NCI-H2227 treated with DMSO at 0.1 percent for 48 hours (cell line): ENCODE measurements around the gene CSMD2.

Experiments used
- DNase-seq: peaks from one replicate; lab custom pipeline; 2025; lab: John Stamatoyannopoulos, UW

Gene CSMD2

DNA sequence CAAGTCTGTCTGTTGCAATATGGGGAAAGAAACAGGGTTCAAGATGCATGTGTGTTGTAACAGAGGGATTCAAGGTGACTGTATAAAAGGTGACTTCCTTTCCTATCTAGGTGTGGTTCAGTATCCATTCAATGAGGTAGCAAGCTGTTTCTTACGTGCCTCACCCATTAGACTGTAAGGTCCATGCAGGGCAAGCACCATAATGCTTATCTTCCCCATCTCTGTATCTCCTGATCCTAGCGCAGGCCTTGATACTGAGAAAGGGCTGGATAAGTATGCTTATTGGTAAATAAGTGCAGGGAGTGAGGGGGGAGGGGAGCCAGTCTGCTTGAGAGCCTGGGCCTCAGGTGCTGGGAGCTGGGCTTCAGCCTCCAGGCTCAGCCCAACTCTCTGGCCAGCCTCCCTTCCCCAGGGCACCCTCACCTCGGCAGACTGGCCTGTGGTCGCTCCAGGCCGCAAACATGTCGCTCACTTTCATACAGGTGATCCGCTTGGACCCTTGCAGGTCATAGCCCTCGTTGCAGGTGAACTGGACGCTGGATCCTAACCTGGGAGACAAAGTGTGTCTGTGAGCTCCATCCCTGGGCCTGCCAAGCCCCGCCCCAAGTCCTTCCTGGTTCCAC lies 345.6 kb downstream of the CSMD2 start:
- no peak for DNase-seq

DNA sequence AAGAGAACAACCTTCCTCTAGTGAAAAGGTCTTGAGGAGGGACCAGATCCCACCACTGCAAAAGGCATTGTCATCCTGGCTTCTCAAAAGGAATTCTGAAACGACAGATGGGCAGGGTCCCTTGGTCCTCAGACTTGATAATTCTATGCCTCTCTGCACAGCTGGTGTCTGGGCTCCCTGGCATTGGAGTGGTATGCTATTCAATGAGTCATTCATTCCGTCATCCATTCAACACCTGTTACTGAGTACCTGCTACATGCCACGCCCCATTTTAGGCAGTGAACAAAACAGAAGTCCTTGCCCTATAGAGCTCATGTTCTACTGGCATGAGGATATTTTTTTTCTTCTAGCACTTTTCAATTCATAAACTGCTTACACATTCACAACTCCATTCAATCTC lies 347.0 kb downstream of the CSMD2 start:
- DNase-seq = no peak

DNA sequence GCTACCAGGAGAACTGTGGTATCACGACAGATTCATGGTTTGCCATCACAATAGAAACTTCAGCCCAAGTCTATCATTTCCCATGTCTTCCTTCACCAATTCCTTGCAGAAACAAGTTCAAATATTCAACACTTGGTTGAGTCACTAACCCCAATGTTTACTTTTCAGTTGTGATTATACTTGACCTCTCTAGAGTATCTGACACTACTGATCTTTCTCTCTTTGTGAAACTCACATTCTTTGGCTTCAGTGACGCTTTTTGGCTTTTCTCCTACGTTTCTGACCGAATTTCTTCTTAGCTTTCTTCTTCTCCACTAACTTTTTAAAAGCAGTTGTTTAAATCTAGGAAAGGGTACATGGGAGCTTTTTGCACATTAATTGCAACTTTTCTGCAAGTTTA lies 350.0 kb downstream of the CSMD2 start:
- no peak for DNase-seq

DNA sequence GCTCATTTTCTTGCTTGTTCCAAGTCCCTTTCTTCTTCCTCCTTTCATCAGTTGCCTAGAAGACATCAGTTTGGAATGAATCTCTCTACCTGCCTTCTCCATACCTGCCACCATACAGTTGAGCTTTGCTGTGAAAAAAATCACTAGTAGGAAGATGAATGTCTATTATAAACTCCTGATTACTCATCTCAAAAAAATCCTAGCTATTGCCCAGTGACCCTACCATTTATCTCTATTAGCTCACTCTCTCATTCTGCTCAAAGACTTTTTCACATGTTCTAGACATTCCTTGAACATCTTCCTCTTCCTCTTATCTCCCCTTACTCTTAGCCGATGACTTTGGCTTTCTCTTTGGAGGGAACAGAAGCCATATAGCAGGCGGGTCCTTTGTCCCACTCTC lies 350.9 kb downstream of the CSMD2 start:
- no peak for DNase-seq

DNA sequence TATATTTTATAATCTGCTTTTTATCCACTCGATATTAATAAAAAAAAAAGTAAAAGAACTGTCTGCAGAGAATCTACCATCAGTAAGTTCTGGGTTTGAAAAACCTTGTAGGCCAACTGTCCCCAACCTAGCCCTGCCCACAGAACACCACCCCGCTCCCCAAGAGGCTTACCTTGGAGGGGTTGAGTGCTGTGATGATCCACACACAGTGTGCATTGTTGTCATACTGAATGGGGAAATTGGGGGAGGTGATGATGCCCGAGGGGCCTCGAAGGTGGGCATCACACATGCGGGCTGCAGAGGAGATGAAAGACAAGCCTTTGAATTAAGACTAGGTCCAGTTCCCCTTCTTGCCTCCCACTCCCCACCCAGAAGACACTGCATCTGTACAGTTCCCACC lies 354.5 kb downstream of the CSMD2 start:
- no peak for DNase-seq

DNA sequence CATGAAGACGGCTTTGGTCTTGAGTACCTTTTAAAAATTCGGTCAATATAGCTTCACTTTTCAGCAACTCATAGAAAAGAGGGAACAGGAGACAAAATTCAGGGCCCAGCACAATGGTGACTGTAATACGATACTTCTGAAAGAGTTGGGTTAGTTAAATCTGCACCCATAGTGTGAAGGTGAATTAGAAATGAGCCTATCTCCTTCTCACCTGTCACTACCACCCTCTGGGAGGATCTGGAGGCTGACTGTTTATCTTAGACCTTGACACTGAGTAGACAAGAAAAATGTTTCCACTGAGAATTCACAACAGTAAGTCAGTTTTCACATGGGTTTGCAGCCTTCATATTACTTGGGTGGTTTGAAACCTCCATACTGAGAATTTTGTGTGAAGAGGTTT lies 359.0 kb downstream of the CSMD2 start:
- no peak for DNase-seq

DNA sequence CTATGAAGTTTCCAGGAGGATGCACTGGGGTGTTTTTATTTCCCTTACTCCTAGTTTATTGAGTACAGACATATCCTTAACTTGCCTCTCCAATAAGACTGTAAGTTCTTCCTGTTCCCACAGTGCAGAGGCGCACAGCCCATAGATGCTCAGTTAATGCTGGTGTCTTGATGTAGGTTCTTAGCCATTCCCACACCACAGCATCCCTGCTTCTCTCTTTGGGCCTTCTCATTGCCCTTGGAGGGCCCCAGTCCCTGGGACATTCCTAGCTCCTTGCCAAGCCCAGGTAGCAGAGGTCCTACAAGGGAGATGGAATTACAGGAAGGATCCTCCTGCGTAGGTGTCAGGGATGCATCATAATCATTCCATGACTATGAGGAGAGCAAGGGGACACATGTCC lies 362.8 kb downstream of the CSMD2 start:
- no peak for DNase-seq

DNA sequence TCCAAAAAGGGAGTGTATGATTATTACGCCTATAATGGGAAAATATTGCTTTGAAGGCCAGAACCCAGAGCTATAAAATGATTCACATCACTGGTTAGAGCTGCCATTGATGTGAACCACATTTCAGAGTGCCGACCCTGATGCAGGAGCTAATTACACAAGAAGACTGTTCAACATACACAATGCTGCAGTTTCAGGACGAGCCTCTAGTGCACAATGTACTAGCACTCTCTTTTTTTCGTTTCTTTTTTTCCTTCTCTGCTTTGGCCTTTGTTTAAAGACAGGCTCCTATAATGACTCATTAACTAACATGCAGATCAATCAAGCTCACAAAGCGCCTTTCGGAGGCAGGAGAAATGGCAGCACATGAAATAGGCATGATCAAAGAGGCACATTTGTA lies 367.2 kb downstream of the CSMD2 start:
- no peak for DNase-seq

DNA sequence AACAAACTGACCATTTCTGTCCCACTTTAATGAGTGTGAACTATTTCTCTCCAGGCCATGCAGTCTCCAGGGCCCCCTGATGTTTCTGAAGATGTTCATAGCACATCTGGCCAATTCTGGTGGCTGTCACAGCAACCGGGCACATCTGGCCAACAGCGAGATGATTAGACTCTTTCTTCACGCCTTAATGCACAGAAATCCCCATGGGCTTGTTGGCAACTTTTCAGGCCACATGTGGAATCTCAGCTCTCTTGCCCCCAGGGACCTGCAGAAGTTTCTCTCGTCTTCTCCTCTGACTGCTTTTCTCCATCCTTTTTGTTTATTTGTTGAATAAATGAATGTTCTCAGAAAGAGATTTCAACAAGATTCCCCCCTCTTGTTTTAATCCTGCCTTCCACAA lies 372.4 kb downstream of the CSMD2 start:
- DNase-seq = no peak

DNA sequence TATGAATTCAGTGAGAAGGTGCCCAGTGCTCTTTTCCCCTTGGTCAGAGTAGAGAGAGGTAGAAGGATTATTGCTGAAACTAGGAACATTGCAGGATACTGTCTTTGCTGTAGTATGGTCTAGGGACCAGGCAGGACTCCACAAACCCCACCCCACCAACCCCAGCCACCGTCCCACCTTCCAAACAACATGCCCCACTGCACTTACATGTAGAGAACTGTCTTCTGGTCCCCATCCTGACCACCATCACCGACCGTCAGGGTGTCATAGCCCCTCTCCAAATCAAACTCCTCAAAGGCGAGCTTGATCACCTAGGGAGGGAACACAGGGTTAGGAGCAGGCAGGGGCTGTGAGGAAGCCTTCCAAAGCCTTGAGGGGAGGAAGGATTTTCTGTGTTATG lies 372.8 kb downstream of the CSMD2 start:
- no peak for DNase-seq

DNA sequence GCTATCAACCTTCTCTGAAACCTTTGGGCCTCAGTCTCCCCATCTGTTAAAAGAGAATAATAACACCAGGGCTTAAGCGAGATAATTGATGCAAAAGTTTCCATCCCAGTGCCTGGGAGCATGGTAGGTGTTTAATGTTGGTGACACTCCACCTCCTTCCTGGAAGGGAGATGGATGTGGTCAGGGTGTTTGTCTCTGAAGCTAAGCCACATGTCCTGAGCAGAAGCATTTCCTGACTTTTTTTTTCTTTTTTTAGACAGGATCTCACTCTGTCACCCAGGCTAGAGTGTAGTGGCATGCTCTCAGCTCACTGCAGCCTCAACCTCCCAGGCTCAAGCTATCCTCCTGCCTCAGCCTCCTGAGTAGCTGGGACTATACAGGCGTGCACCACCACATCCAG lies 373.8 kb downstream of the CSMD2 start:
- no peak for DNase-seq

DNA sequence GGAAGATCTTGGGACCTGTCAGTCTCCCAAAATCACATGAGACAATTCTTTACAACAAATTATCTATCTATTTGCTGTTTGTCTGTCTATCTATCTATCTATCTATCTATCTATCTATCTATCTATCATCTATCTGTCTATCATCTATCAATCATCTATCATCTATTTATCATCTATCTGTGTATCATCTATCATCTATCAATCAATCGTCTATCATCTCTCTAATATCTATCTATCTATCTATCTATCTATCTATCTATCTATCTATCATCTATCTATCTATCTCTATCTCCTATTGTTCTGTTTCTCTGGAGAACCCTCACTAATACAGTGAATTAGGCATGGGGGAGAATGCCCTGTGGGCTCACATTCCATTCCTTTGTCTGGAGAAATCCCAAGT lies 374.5 kb downstream of the CSMD2 start:
- DNase-seq = no peak

DNA sequence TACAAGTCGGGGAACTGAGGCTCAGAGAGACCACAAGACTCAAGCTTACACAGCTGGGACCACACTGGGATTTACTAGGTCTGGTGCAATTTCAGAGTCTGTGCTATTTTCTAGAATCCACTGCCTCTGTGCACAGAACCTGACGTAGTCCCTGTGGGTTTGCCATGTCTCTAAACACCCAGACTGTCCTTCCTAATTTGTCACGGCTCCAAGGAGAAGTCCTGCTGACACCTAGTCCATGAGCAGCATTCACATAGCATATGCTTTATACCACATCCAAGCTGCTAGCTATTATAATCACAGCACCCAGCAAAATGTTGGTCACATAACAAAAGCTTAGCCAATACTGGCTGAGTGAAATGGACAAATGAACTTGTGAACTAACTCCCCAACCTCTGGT lies 380.2 kb downstream of the CSMD2 start:
- no peak for DNase-seq

DNA sequence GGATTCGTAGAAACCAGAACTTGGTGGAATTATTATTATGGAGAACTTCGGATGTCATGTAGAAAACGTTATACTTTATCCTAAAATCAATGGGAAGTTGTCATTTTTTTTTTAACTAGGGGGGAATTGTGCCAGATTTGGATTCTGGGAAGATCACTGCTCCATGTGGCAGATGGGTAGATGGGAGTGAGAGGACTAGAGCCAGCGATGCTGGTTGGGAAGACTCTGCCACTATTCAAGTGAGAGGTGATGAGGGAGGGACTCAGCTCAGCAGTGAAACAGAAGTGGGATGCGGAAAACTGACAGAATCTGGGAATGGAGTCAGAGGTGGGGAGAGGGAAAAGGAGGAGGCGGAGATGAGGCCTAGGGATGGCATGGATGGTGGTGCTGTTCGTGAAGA lies 382.3 kb downstream of the CSMD2 start:
- no peak for DNase-seq

DNA sequence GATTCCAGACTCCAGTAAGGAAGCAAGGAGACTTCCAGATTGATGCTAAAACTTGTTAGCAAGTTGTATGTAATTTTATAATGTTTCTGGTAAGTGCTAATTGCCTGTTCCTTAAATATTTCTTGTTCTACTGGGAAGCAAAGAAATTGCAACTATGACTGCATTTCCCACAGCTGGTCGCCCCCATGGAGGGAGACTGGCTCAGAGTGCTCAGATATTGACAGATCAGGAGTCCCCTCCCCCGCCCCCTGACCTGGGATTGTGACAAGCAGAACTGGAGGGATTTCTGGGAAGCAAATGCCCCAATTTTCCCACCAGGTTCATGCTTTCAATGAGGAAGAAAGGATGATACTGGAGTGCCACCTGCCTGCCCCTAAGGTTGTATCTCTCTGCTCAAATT lies 383.4 kb downstream of the CSMD2 start:
- no peak for DNase-seq

DNA sequence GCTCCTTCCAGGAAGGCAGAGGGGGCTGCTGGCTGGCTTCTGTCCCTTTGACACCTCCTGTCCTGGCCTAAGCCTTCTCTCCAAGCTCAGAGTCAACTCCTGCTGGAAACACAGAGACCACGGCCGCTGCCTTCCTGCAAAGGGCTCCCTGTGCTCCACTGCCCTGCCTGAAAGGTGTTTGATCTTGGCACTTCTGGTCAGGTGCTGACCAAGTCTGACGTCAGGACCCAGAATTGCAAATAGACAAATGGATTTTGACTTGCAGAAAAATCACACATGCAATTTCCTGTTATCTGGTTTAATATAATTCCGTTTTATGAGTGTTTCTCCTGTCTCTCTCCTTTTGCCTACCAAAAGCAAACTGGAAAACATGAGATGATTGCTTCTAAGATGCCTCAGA lies 387.7 kb downstream of the CSMD2 start:
- no peak for DNase-seq

DNA sequence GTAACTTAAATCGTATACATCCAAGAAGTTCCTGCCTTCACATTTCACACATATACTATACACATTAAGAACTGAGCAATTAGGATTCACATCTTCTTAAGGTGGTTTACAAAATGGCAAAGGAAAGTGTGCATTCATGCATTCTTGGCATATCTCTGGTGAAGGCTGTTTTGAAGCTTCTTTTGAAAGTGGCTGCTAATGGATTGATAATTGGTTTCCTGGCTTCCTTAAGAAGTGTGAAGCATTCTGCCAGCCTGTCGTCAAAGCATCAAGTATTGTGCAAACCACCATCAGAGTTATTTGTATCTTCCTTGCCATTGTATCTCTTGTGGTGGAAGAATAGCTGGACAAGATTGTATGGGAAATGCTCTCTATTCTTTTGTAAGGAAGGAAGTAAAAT lies 396.2 kb downstream of the CSMD2 start:
- DNase-seq = no peak

DNA sequence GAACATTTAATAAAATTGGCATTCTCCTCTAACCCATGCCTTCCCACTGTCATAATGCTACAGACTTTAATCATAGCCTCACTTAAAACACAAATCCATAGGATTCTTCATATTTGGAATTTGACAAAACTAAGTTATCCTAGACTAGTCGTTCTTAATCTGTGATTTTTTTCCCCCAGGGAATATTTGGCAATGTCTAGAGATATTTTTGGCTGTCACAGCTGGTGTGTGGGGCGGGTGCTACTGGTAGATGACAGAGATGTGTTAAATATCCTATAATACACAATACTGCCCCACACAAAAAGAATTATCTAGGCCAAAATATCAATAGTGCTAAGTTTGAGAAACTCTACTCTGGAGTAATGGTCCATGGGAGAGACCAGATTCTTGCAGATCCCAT lies 396.9 kb downstream of the CSMD2 start:
- DNase-seq = no peak

DNA sequence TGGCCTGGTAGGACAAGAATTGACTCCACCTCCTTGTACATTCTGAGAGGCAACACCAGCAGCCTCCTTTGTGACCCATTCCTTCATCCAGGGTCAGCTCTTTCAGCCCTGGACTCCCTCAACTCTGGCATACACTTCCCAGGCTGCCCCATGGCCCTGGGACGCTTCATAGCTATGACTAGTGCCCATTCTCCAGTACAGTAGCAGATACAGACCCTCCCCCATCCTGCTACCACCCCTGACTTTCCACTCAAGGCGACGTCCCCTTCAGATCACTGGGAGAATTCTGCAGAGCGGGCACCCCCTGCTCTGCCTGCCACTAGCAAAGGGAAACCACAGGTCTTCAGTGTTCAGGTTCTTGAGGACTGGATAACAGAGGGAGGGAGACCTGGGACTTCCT lies 400.9 kb downstream of the CSMD2 start:
- DNase-seq = no peak

DNA sequence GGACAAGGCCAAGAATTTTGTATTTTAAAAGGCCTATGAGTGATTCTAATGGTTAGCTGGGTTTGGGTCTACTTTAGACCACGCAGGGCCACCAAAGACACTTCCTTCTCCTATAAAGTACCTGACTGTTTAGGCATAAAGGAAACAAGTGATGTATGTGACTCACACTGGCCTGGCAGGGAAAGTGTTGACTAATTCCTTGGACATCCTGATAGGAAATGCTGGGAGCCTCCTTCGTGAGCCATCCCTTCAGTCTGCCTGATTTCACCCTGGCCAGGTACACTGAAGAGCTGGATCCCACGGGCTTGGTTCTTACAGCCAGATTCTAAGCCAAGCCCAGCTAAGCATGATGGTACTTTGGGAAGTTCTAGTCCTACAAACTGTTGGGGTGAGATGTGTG lies 401.6 kb downstream of the CSMD2 start:
- no peak for DNase-seq

DNA sequence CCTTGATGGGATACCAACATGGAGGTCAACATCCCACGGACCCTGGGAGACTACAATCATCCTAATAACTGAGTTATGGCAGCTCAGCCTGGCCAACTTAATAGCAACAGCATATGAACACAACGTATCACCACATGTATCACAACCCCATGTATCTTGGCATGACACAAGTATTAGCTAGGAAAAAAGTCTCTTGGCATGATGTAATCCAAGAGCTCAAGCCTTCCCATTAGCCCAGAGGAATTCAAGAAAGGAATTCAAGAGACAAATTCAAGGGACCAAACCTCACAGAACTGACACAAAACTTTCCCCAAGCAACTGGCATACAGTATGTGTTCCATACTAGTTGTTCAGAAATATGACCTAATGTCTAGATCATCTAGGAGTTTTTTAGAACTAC lies 402.1 kb downstream of the CSMD2 start:
- DNase-seq = no peak

DNA sequence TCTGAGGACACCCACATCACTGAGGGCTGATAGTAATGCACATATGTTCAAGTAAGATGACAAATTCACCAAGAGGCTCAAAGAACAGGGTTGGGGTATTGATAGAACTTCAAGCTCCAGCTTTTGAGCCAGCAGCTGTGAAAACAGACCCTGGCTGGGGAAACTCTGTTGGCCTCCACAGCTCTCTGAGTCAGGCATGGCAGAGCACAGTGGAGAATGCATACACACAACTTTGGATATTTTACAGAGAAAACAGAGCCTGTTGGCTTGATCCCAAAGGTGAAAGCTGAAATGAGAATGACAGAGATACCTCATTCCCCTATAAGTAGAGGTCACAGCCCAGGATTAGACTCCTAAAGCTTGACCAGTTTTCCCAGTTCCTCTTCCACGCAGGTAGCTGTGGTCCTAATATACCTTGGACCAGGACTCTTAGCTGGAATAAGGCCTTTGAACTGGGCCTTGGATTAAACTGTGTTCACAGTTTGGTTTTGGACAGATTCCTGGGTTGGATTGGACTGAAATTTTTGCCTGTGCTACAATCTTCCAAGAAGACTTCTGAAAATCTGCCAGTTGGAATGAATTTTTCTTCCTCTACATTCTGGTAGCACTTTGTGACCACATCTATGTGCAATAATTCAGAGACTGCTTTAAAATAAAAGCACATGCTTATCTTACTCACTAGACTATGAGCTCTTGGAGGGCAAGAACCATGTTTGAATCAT lies 402.8 kb downstream of the CSMD2 start:
- no peak for DNase-seq

DNA sequence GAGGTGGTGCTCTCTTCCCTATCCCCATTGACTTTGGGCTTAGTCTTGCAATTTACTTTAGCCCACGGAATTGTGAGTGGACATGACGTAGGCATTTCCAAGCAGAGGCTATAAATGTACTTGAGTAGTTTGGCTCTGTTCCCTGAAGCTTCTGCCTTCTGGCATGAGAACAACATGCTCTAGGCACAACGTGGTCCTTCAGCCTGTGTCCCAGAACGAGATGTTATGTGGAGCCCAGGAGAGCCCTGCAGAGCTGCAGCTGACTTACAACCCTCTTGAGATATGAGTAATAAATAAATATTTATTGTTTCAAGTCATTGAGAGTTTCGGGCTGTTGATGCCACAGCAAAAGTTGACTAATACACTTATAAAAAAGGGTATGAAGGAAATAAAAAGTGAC lies 406.3 kb downstream of the CSMD2 start:
- no peak for DNase-seq
